ENCODE data around the gene FBXL14.

DNA sequence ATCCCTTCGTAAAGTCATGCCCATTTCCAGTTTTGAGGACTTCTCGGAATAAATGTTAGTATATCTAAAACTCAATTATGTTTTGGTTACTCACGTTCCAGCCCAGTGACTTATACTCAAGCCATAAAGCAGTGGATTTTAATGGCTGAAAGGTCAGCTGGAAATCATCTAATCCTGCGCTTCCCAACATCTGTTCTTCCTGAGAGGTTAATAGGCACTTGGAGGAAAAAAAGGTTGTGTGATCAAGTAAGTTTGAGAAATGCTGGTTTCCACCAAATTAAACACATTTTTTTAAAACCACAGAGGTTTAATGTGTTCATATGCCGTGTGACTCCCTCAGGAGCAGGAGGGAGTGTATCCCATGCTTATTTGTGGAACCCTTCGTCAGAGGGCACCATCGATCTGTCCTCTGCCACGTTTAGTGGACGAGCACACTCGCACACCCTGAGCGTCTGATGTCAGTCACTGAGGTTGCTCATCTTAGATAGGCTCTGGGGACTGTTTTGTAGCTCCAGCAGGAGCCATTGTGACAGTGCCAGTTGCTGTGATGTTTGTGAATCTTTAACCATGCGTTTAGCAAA lies 41.4 kb downstream of the FBXL14 start:
- TF ChIP-seq, protein P1, sequence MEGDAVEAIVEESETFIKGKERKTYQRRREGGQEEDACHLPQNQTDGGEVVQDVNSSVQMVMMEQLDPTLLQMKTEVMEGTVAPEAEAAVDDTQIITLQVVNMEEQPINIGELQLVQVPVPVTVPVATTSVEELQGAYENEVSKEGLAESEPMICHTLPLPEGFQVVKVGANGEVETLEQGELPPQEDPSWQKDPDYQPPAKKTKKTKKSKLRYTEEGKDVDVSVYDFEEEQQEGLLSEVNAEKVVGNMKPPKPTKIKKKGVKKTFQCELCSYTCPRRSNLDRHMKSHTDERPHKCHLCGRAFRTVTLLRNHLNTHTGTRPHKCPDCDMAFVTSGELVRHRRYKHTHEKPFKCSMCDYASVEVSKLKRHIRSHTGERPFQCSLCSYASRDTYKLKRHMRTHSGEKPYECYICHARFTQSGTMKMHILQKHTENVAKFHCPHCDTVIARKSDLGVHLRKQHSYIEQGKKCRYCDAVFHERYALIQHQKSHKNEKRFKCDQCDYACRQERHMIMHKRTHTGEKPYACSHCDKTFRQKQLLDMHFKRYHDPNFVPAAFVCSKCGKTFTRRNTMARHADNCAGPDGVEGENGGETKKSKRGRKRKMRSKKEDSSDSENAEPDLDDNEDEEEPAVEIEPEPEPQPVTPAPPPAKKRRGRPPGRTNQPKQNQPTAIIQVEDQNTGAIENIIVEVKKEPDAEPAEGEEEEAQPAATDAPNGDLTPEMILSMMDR (conservative IDR thresholded peaks at IDR 0.05 in 1 of 2, IDR thresholded peaks at IDR 0.05 in 1 of 2; ENCODE audit: extremely low read depth in 1 of 2, insufficient read depth in 1 of 2, low read depth in 1 of 2, low read length in 2 of 2): no peak
- no peak for TF ChIP-seq EZH2 (IDR thresholded peaks at IDR 0.05; ENCODE audit: borderline replicate concordance, low read length)
